Left lung (tissue), 10 donors: ENCODE results near the gene CTSL. TPM values are rescaled to one million over a fixed set of nuclear protein-coding genes. Genes with fewer than 3 reads are reported as not detected.
A peak's percentile ranks its signal among the peaks of the same experiment; 100 is the strongest.

Experiments used
- ATAC-seq: fragments of 200-7000 bp; cut with Tn5 transposase; one replicate; pipeline ENCODE4 v1.9.1; 2020; ENCODE audit warnings: moderate library complexity
- DNase-seq, 4 donors: peaks; one replicate each; pipeline ENCODE4 v3.0.0-alpha.2; 2013 to 2020
- H3K27ac ChIP-seq, 2 donors: fragments of 200-600 bp; sonication (generic) in 1 of 2; one replicate each; pipeline versions ENCODE4 v1.5.0 to v1.8.0; 2020 to 2021
- H3K27me3 ChIP-seq, 2 donors: fragments of 200-600 bp; sonication (generic) in 1 of 2; one replicate each; pipeline versions ENCODE4 v1.5.0 to v1.8.0; 2020 to 2021
- H3K36me3 ChIP-seq, 2 donors: fragments of 200-600 bp; sonication (generic) in 1 of 2; one replicate each; pipeline versions ENCODE4 v1.5.0 to v1.8.0; 2020 to 2021
- H3K4me1 ChIP-seq, 2 donors: fragments of 200-600 bp; one replicate each; pipeline ENCODE4 v1.8.0; 2021
- H3K4me3 ChIP-seq, 2 donors: fragments of 200-600 bp; sonication (generic) in 1 of 2; one replicate each; pipeline versions ENCODE4 v1.5.0 to v1.8.0; 2020 to 2021; ENCODE audit warnings: mild to moderate bottlenecking in 1 of 2
- H3K9me3 ChIP-seq, 2 donors: fragments of 200-600 bp; sonication (generic) in 1 of 2; one replicate each; pipeline versions ENCODE4 v1.5.0 to v1.8.0; 2020 to 2021
- CTCF ChIP-seq, 2 donors: fragments of 200-600 bp; sonication (generic) in 1 of 2; IDR thresholded peaks; one replicate each; pipeline versions ENCODE4 v1.5.0 to v1.8.0; 2021; ENCODE audit warnings: antibody characterized with exemption in 2 of 2
- intact Hi-C, 2 donors: fragments of 100-400 bp; cut with DNase I; formaldehyde crosslinking; loops; one replicate each; pipeline versions ENCODE4 v1.11.2 to v1.14.2; 2022
- polyA plus RNA-seq, 6 donors: library from polyadenylated mRNA; unstranded; fragments of 120-200 nt; gene quantifications; one replicate each; pipeline ENCODE4 v1.2.1, GENCODE V29; 2013; ENCODE audit not compliant: insufficient read length in 6 of 6
- total RNA-seq, 2 donors: library from RNA; stranded (reverse); fragmentation: NEBNext Ultra II Directional; extraction: Animal tissue kit (Norgen Biotek cat#: 25700); gene quantifications; one replicate each; pipeline ENCODE4 v1.2.1, GENCODE V29; 2021
- donor health status: DM: no; HTN: yes; CAD: no.
- donor health status: DM: no; HTN: no; CAD: no.

Gene CTSL
- total and polyA plus RNA-seq, 8 donors: 69.6 to 565 (median 75.1) TPM

- peak overlapping the region in 1 of 2 donors; percentile 72 for H3K4me3 ChIP-seq
- H3K4me1 ChIP-seq: peaks cover 6 to 33% of the 10 kb centered on the region in 2 donors
- intact Hi-C loops: no loop called here
- no peak overlapping the region for H3K27ac ChIP-seq
- DNase-seq (no peak), ATAC-seq (no peak)
- H3K36me3 ChIP-seq: peaks cover 0 to 47% of the 10 kb centered on the region in 2 donors
- TF ChIP-seq CTCF (IDR thresholded peaks at IDR 0.05): no peak
- H3K9me3 ChIP-seq: no peaks in the 10 kb centered on the region
- peaks cover 0 to 21% of the 10 kb centered on the region in 2 donors for H3K27me3 ChIP-seq
Measured at GRCh38 chr9:87729246-87729645, 3.3 kb downstream of the CTSL start.

- peaks cover 0 to 8% of the 10 kb centered on the region in 2 donors for H3K27me3 ChIP-seq
- no peaks in the 10 kb centered on the region for H3K9me3 ChIP-seq
- ATAC-seq: no peak
- no peak overlapping the region for H3K27ac ChIP-seq
- DNase-seq: no peak
- peaks cover 0 to 47% of the 10 kb centered on the region in 2 donors for H3K36me3 ChIP-seq
- H3K4me1 ChIP-seq: peaks cover 6 to 26% of the 10 kb centered on the region in 2 donors
- H3K4me3 ChIP-seq: peak overlapping the region in 1 of 2 donors; percentile 72
- intact Hi-C loops: no loop called here
- no peak for TF ChIP-seq CTCF (IDR thresholded peaks at IDR 0.05)
Measured at GRCh38 chr9:87731321-87731720, 5.4 kb downstream of the CTSL start.

GRCh38 chr9:87732344-87732743 is 6.4 kb downstream of the CTSL start:
- intact Hi-C loops: no loop called here
- Histone ChIP-seq H3K4me1 (peaks cover 0 to 16% of the 10 kb centered on the region in 2 donors), H3K4me3 (no peak overlapping the region), H3K27ac (no peak overlapping the region), H3K36me3 (peaks cover 0 to 47% of the 10 kb centered on the region in 2 donors), H3K27me3 (no peaks in the 10 kb centered on the region), H3K9me3 (no peaks in the 10 kb centered on the region)
- ATAC-seq: no peak
- TF ChIP-seq CTCF (IDR thresholded peaks at IDR 0.05): no peak
- DNase-seq: no peak

- no peak for TF ChIP-seq CTCF (IDR thresholded peaks at IDR 0.05)
- no peaks in the 10 kb centered on the region for H3K9me3 ChIP-seq
- peaks cover 0 to 12% of the 10 kb centered on the region in 2 donors for H3K4me1 ChIP-seq
- no peaks in the 10 kb centered on the region for H3K27me3 ChIP-seq
- ATAC-seq: no peak
- DNase-seq: no peak
- no peak overlapping the region for H3K27ac ChIP-seq
- intact Hi-C loops: no loop called here
- H3K4me3 ChIP-seq: no peak overlapping the region
- peaks cover 0 to 43% of the 10 kb centered on the region in 2 donors for H3K36me3 ChIP-seq
Measured at GRCh38 chr9:87732756-87733155, 6.8 kb downstream of the CTSL start.

- H3K36me3 ChIP-seq: peaks cover 0 to 36% of the 10 kb centered on the region in 2 donors
- peaks cover 0 to 8% of the 10 kb centered on the region in 2 donors for H3K4me1 ChIP-seq
- H3K27ac ChIP-seq: no peak overlapping the region
- no peak overlapping the region for H3K4me3 ChIP-seq
- H3K9me3 ChIP-seq: no peaks in the 10 kb centered on the region
- no peaks in the 10 kb centered on the region for H3K27me3 ChIP-seq
- intact Hi-C loops: no loop called here
- TF ChIP-seq CTCF (IDR thresholded peaks at IDR 0.05): no peak
- ATAC-seq (no peak), DNase-seq (no peak)
Measured at GRCh38 chr9:87733273-87734052, 7.5 kb downstream of the CTSL start.
